ENCODE results near the gene HGS.

The HGS gene

GRCh38 chr17:81646869-81647600 is 36.8 kb upstream of the HGS start:
- no peak for TF ChIP-seq CTCF (IDR thresholded peaks at IDR 0.05; ENCODE audit: insufficient read depth, low read length, poor library complexity, severe bottlenecking)
- no peak overlapping the region for H3K4me3 ChIP-seq (replicated peaks; ENCODE audit: low read depth, low read length)
- H3K27me3 ChIP-seq (replicated peaks; ENCODE audit: control insufficient read depth, insufficient read depth, low read length), result no peaks in the 10 kb centered on the region
- no peaks in the 10 kb centered on the region for H3K36me3 ChIP-seq (ENCODE audit: control insufficient read depth, insufficient read depth, low read length)
- no peak for DNase-seq (ENCODE audit: extremely low read depth, insufficient read length)

GRCh38 chr17:81647640-81648012 is 36.2 kb upstream of the HGS start:
- no peak for DNase-seq (ENCODE audit: extremely low read depth, insufficient read length)
- no peaks in the 10 kb centered on the region for H3K36me3 ChIP-seq (ENCODE audit: control insufficient read depth, insufficient read depth, low read length)
- no peak for TF ChIP-seq CTCF (IDR thresholded peaks at IDR 0.05; ENCODE audit: insufficient read depth, low read length, poor library complexity, severe bottlenecking)
- no peaks in the 10 kb centered on the region for H3K27me3 ChIP-seq (replicated peaks; ENCODE audit: control insufficient read depth, insufficient read depth, low read length)
- H3K4me3 ChIP-seq (replicated peaks; ENCODE audit: low read depth, low read length), result no peak overlapping the region

- Histone ChIP-seq H3K4me3 (replicated peaks; ENCODE audit: low read depth, low read length) (no peak overlapping the region), H3K36me3 (ENCODE audit: control insufficient read depth, insufficient read depth, low read length) (no peaks in the 10 kb centered on the region), H3K27me3 (replicated peaks; ENCODE audit: control insufficient read depth, insufficient read depth, low read length) (no peaks in the 10 kb centered on the region)
- TF ChIP-seq CTCF (IDR thresholded peaks at IDR 0.05; ENCODE audit: insufficient read depth, low read length, poor library complexity, severe bottlenecking), result no peak
- DNase-seq (ENCODE audit: extremely low read depth, insufficient read length), result no peak
These were observed 35.7 kb upstream of the HGS start for GRCh38 chr17:81648013-81648706.

- Histone ChIP-seq H3K4me3 (replicated peaks; ENCODE audit: low read depth, low read length) (no peak overlapping the region), H3K36me3 (ENCODE audit: control insufficient read depth, insufficient read depth, low read length) (no peaks in the 10 kb centered on the region), H3K27me3 (replicated peaks; ENCODE audit: control insufficient read depth, insufficient read depth, low read length) (no peaks in the 10 kb centered on the region)
- TF ChIP-seq CTCF (IDR thresholded peaks at IDR 0.05; ENCODE audit: insufficient read depth, low read length, poor library complexity, severe bottlenecking), result no peak
- DNase-seq (ENCODE audit: extremely low read depth, insufficient read length), result no peak
These were observed 35.1 kb upstream of the HGS start for GRCh38 chr17:81648707-81649085.

- no peaks in the 10 kb centered on the region for H3K36me3 ChIP-seq (ENCODE audit: control insufficient read depth, insufficient read depth, low read length)
- no peak overlapping the region for H3K4me3 ChIP-seq (replicated peaks; ENCODE audit: low read depth, low read length)
- DNase-seq (ENCODE audit: extremely low read depth, insufficient read length), result no peak
- H3K27me3 ChIP-seq (replicated peaks; ENCODE audit: control insufficient read depth, insufficient read depth, low read length), result no peaks in the 10 kb centered on the region
- no peak for TF ChIP-seq CTCF (IDR thresholded peaks at IDR 0.05; ENCODE audit: insufficient read depth, low read length, poor library complexity, severe bottlenecking)
These were observed 32.9 kb upstream of the HGS start for GRCh38 chr17:81650951-81651350.
